Measurements from ENCODE around the gene MNS1. TPM values are rescaled to one million over a fixed set of nuclear protein-coding genes. Genes with fewer than 3 reads are reported as not detected.
"Not testable (repeated sequence)": the region's sequence is repeated elsewhere in the genome, so short reads cannot be mapped to it uniquely, and the experiment has no call there.

The MNS1 gene
- total RNA-seq, 3 donors from 2014 or later, result 2.3 to 2.5 (median 2.4) TPM

GRCh38 chr15:56440214-56440770 lies 24.6 kb downstream of the MNS1 start:
- no peak overlapping the region for H3K27ac ChIP-seq
- H3K36me3 ChIP-seq, result no peaks in the 10 kb centered on the region
- TF ChIP-seq, protein P1, sequence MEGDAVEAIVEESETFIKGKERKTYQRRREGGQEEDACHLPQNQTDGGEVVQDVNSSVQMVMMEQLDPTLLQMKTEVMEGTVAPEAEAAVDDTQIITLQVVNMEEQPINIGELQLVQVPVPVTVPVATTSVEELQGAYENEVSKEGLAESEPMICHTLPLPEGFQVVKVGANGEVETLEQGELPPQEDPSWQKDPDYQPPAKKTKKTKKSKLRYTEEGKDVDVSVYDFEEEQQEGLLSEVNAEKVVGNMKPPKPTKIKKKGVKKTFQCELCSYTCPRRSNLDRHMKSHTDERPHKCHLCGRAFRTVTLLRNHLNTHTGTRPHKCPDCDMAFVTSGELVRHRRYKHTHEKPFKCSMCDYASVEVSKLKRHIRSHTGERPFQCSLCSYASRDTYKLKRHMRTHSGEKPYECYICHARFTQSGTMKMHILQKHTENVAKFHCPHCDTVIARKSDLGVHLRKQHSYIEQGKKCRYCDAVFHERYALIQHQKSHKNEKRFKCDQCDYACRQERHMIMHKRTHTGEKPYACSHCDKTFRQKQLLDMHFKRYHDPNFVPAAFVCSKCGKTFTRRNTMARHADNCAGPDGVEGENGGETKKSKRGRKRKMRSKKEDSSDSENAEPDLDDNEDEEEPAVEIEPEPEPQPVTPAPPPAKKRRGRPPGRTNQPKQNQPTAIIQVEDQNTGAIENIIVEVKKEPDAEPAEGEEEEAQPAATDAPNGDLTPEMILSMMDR (IDR thresholded peaks at IDR 0.05), result no peak
- TF ChIP-seq POLR2AphosphoS5 (IDR thresholded peaks at IDR 0.05) (no peak), POLR2A (IDR thresholded peaks at IDR 0.05) (no peak)
- H3K9me3 ChIP-seq, result no peaks in the 10 kb centered on the region
- H3K27me3 ChIP-seq, result no peaks in the 10 kb centered on the region
- DNase-seq (ENCODE audit: low spot score in 2 of 2), result no peak
- no peaks in the 10 kb centered on the region for H3K4me1 ChIP-seq
- intact Hi-C loops (cut with DNase I; ENCODE audit: low total_unique reads), result no loop called here
- H3K4me3 ChIP-seq, result no peak overlapping the region

- H3K27ac ChIP-seq, result no peak overlapping the region
- H3K9me3 ChIP-seq, result no peaks in the 10 kb centered on the region
- no peak overlapping the region for H3K4me3 ChIP-seq
- H3K4me1 ChIP-seq, result no peaks in the 10 kb centered on the region
- H3K36me3 ChIP-seq, result no peaks in the 10 kb centered on the region
- DNase-seq (ENCODE audit: low spot score in 2 of 2), result no peak
- intact Hi-C loops (cut with DNase I; ENCODE audit: low total_unique reads), result no loop called here
- TF ChIP-seq POLR2AphosphoS5 (IDR thresholded peaks at IDR 0.05), result no peak
- no peak for TF ChIP-seq POLR2A (IDR thresholded peaks at IDR 0.05)
- TF ChIP-seq, protein P1 (IDR thresholded peaks at IDR 0.05), result no peak
- no peaks in the 10 kb centered on the region for H3K27me3 ChIP-seq
These were observed 32.6 kb downstream of the MNS1 start for GRCh38 chr15:56432304-56432703.

GRCh38 chr15:56428821-56429458 lies 36.0 kb downstream of the MNS1 start:
- Histone ChIP-seq H3K27me3 (no peaks in the 10 kb centered on the region), H3K27ac (no peak overlapping the region), H3K36me3 (no peaks in the 10 kb centered on the region), H3K9me3 (no peaks in the 10 kb centered on the region), H3K4me1 (no peaks in the 10 kb centered on the region), H3K4me3 (no peak overlapping the region)
- intact Hi-C loops (cut with DNase I; ENCODE audit: low total_unique reads), result no loop called here
- DNase-seq (ENCODE audit: low spot score in 2 of 2), result no peak
- TF ChIP-seq POLR2A (IDR thresholded peaks at IDR 0.05), result no peak
- TF ChIP-seq, protein P1 (IDR thresholded peaks at IDR 0.05), result peak; percentile 26 to 46 (median 30)

GRCh38 chr15:56425976-56426375 lies 39.0 kb downstream of the MNS1 start:
- TF ChIP-seq POLR2AphosphoS5 (IDR thresholded peaks at IDR 0.05) (no peak), POLR2A (IDR thresholded peaks at IDR 0.05) (no peak)
- TF ChIP-seq, protein P1 (IDR thresholded peaks at IDR 0.05), result no peak
- Histone ChIP-seq H3K27ac (no peak overlapping the region), H3K9me3 (no peaks in the 10 kb centered on the region), H3K27me3 (no peaks in the 10 kb centered on the region), H3K36me3 (no peaks in the 10 kb centered on the region), H3K4me1 (no peaks in the 10 kb centered on the region), H3K4me3 (no peak overlapping the region)
- DNase-seq (ENCODE audit: low spot score in 2 of 2), result no peak
- intact Hi-C loops (cut with DNase I; ENCODE audit: low total_unique reads), result no loop called here

GRCh38 chr15:56425276-56425675 lies 39.7 kb downstream of the MNS1 start:
- H3K4me3 ChIP-seq, result no peak overlapping the region
- no peak for DNase-seq (ENCODE audit: low spot score in 2 of 2)
- no peak overlapping the region for H3K27ac ChIP-seq
- H3K4me1 ChIP-seq, result no peaks in the 10 kb centered on the region
- no peaks in the 10 kb centered on the region for H3K27me3 ChIP-seq
- no peaks in the 10 kb centered on the region for H3K36me3 ChIP-seq
- TF ChIP-seq POLR2A (IDR thresholded peaks at IDR 0.05) (no peak), POLR2AphosphoS5 (IDR thresholded peaks at IDR 0.05) (no peak)
- TF ChIP-seq, protein P1 (IDR thresholded peaks at IDR 0.05), result no peak
- intact Hi-C loops (cut with DNase I; ENCODE audit: low total_unique reads), result no loop called here
- no peaks in the 10 kb centered on the region for H3K9me3 ChIP-seq

DNA sequence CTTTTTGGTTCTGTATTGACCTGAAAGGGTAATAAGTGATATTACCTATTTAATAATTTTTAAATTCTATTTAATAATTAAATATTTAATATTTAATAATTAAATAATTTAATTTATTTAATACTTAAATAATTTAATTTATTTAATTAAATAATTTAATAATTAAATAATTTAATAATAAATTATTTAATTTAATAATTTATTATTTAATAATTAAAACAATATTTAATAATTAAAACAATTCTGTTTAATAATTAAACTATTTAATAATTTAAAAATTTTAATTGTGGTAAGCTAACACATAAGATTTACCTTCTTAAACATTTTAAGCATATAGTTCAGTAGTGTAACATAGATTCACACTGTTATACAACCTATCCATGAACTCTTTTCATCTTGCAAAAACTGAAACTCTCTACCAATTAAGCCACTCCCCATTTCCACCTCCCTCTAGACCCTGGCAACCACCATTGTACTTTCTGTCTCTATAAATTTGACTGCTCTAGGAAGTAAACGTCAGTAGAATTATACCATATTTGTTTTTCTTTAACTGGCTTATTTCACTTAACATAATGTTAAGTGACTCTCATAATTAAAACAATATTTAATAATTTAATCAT lies 51.7 kb downstream of the MNS1 start:
- H3K36me3 ChIP-seq; intact Hi-C loops (cut with DNase I; ENCODE audit: low total_unique reads); H3K4me3 ChIP-seq; H3K4me1 ChIP-seq; H3K9me3 ChIP-seq; H3K27me3 ChIP-seq; H3K27ac ChIP-seq; DNase-seq (ENCODE audit: low spot score in 2 of 2): not testable (repeated sequence)
